Activated T-helper 1 cell treated with Interleukin-2 at 50 U/mL for 16 hours (primary cell): Measurements from ENCODE around the gene SULT1E1.

Experiments used
- DNase-seq: peaks from one replicate; pipeline ENCODE4 v3.0.0-alpha.2; 2020; ENCODE audit warnings: low read depth

Gene SULT1E1

DNA sequence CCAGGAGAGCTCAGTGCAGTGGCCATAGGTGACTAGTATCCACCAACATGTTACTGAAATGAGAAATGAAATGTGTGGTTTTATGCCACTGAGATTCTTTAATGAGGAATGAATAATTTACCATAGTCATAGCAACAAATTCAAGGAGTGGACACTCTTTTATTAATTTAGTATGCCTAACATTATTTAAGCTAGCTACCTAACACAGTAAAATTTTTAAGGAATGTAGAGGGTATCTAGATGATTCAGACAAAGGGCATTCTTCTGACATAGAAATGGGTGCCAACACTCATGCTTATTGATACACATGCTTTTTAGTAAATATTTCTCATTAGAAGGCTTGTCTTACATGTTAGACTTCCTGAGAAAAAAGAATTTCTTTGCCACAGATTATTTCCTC, 66.2 kb downstream of the SULT1E1 start:
- DNase-seq, result no peak
